Measurements from ENCODE around the gene SP110.
"Not testable (repeated sequence)": the region's sequence is repeated elsewhere in the genome, so short reads cannot be mapped to it uniquely, and the experiment has no call there.

Gene SP110

DNA sequence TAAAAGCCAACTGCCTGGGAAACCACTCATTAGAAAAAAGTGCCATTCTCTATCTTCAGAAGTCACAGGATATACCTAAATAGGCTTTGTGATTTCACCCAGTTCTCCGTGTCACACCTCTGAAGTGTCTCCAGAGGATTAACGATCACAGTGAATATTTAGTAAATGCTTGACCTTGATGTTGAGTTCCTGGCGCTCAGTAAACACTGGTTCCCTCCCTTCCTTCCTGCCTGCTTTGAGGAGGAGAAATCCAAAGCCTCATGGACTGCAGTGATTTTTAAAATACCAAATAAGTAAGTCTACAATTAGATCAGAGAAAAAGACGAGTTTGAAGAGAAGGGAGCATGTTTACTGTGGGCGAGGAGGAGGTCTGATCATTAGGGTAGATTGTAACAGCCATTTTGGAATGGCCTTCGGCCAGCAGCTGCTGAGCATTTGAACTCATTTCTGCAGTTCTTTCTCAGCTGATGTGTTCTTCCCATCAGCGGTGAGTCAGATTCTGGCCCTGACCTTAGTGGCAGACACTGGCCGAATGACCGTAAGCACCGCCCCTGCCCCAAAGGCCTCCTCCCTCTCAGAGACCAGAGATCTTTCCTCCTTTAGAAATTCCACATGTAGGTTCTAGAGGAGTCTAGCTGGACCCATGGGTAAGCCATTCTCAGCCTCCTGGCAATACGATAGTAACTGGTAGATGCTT lies 89.0 kb downstream of the SP110 start:
- no peak overlapping the region for H3K4me3 ChIP-seq (ENCODE audit: low read length)
- no peaks in the 10 kb centered on the region for H3K4me1 ChIP-seq (ENCODE audit: control insufficient read depth, insufficient read depth, low read length)
- no peaks in the 10 kb centered on the region for H3K36me3 ChIP-seq (ENCODE audit: control insufficient read depth, insufficient read depth, low read length)
- no peaks in the 10 kb centered on the region for H3K9me3 ChIP-seq (ENCODE audit: control insufficient read depth, low read length)
- no peaks in the 10 kb centered on the region for H3K27me3 ChIP-seq (ENCODE audit: control insufficient read depth, insufficient read depth, low read length)
- H3K9ac ChIP-seq (ENCODE audit: low read length) = no peak overlapping the region

- Histone ChIP-seq H3K36me3 (ENCODE audit: control insufficient read depth, insufficient read depth, low read length) (no peaks in the 10 kb centered on the region), H3K4me3 (ENCODE audit: low read length) (no peak overlapping the region), H3K4me1 (ENCODE audit: control insufficient read depth, insufficient read depth, low read length) (no peaks in the 10 kb centered on the region), H3K27me3 (ENCODE audit: control insufficient read depth, insufficient read depth, low read length) (no peaks in the 10 kb centered on the region), H3K9me3 (ENCODE audit: control insufficient read depth, low read length) (no peaks in the 10 kb centered on the region), H3K9ac (ENCODE audit: low read length) (no peak overlapping the region)
Measured at GRCh38 chr2:230129343-230129742, 90.4 kb downstream of the SP110 start.

- H3K9ac ChIP-seq (ENCODE audit: low read length) = no peak overlapping the region
- H3K9me3 ChIP-seq (ENCODE audit: control insufficient read depth, low read length) = no peaks in the 10 kb centered on the region
- H3K4me1 ChIP-seq (ENCODE audit: control insufficient read depth, insufficient read depth, low read length) = no peaks in the 10 kb centered on the region
- H3K4me3 ChIP-seq (ENCODE audit: low read length) = no peak overlapping the region
- H3K27me3 ChIP-seq (ENCODE audit: control insufficient read depth, insufficient read depth, low read length) = no peaks in the 10 kb centered on the region
- H3K36me3 ChIP-seq (ENCODE audit: control insufficient read depth, insufficient read depth, low read length) = no peaks in the 10 kb centered on the region
Measured at GRCh38 chr2:230128623-230129342, 91.0 kb downstream of the SP110 start.

GRCh38 chr2:230127195-230127594 lies 92.6 kb downstream of the SP110 start:
- Histone ChIP-seq H3K9me3 (ENCODE audit: control insufficient read depth, low read length) (no peaks in the 10 kb centered on the region), H3K4me1 (ENCODE audit: control insufficient read depth, insufficient read depth, low read length) (no peaks in the 10 kb centered on the region)

GRCh38 chr2:230124757-230125431 lies 94.9 kb downstream of the SP110 start:
- no peaks in the 10 kb centered on the region for H3K9me3 ChIP-seq (ENCODE audit: control insufficient read depth, low read length)
- no peak overlapping the region for H3K4me3 ChIP-seq (ENCODE audit: low read length)
- no peaks in the 10 kb centered on the region for H3K36me3 ChIP-seq (ENCODE audit: control insufficient read depth, insufficient read depth, low read length)
- H3K27me3 ChIP-seq (ENCODE audit: control insufficient read depth, insufficient read depth, low read length) = no peaks in the 10 kb centered on the region
- H3K9ac ChIP-seq (ENCODE audit: low read length) = no peak overlapping the region
- no peaks in the 10 kb centered on the region for H3K4me1 ChIP-seq (ENCODE audit: control insufficient read depth, insufficient read depth, low read length)

More at GRCh38 chr2:230127195-230127594, 92.6 kb downstream of the SP110 start:
- no peaks in the 10 kb centered on the region for H3K27me3 ChIP-seq (ENCODE audit: control insufficient read depth, insufficient read depth, low read length)
- H3K9ac ChIP-seq (ENCODE audit: low read length) = no peak overlapping the region
- H3K4me3 ChIP-seq (ENCODE audit: low read length) = no peak overlapping the region
- no peaks in the 10 kb centered on the region for H3K36me3 ChIP-seq (ENCODE audit: control insufficient read depth, insufficient read depth, low read length)

DNA sequence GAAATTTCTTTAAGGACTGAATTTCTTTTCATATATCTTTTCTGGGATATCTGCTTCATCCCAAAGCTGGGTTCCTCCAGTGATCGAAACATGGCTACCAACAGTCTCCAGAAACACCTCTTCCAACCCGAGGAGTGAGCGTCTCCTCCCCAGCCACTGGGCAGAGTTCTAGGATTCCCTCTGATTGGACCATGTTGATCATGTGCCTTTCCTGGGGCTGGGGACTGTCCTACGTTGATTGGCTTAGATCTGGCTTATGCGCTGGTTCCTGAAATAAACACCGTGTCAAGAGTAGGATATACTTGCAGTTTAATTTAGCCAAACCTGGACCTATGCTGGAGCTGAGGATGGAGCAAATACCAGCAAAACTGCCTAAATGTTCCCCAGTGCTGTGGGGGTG lies 95.5 kb downstream of the SP110 start:
- no peak overlapping the region for H3K4me3 ChIP-seq (ENCODE audit: low read length)
- H3K9me3 ChIP-seq (ENCODE audit: control insufficient read depth, low read length) = no peaks in the 10 kb centered on the region
- H3K4me1 ChIP-seq (ENCODE audit: control insufficient read depth, insufficient read depth, low read length) = no peaks in the 10 kb centered on the region
- no peaks in the 10 kb centered on the region for H3K36me3 ChIP-seq (ENCODE audit: control insufficient read depth, insufficient read depth, low read length)
- H3K9ac ChIP-seq (ENCODE audit: low read length) = no peak overlapping the region
- H3K27me3 ChIP-seq (ENCODE audit: control insufficient read depth, insufficient read depth, low read length) = no peaks in the 10 kb centered on the region

DNA sequence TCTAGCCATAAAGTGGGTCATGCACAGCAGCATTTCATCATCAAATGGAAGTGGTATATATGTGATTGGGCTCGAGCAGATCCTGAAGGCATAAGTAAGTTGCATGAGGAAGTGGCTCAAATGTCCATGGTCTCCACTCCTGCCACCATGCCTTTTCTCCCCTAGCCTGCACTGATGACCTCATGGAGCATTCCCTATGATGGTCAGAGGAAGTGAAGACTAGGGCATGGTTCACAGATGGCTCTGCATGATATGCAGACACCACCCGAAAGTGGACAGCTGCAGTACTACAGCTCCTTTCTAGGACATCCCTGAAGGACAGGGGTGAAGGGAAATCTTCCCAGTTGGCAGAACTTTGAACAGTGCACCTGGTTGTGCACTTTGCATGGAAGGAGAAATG lies 99.4 kb downstream of the SP110 start:
- H3K36me3 ChIP-seq (ENCODE audit: control insufficient read depth, insufficient read depth, low read length); H3K9me3 ChIP-seq (ENCODE audit: control insufficient read depth, low read length); H3K4me1 ChIP-seq (ENCODE audit: control insufficient read depth, insufficient read depth, low read length); H3K4me3 ChIP-seq (ENCODE audit: low read length); H3K9ac ChIP-seq (ENCODE audit: low read length); H3K27me3 ChIP-seq (ENCODE audit: control insufficient read depth, insufficient read depth, low read length): not testable (repeated sequence)

GRCh38 chr2:230119827-230120226 lies 100.0 kb downstream of the SP110 start:
- not testable (repeated sequence) for H3K27me3 ChIP-seq (ENCODE audit: control insufficient read depth, insufficient read depth, low read length); H3K4me3 ChIP-seq (ENCODE audit: low read length); H3K9me3 ChIP-seq (ENCODE audit: control insufficient read depth, low read length); H3K4me1 ChIP-seq (ENCODE audit: control insufficient read depth, insufficient read depth, low read length); H3K9ac ChIP-seq (ENCODE audit: low read length); H3K36me3 ChIP-seq (ENCODE audit: control insufficient read depth, insufficient read depth, low read length)
